SJSA1 (cell line): Measurements from ENCODE around the gene STARD3. TPM values are rescaled to one million over a fixed set of nuclear protein-coding genes. Genes with fewer than 3 reads are reported as not detected.

ENCODE experiments used
- DNase-seq, 2 experiments: peaks; one replicate each; pipeline ENCODE4 v3.0.0-alpha.2; 2015 to 2020; ENCODE audit warnings: low spot score in 2 of 2, low read depth in 1 of 2
- H3K27ac ChIP-seq: fragments of 250-450 bp; sonication (Bioruptor Pico); 2 replicates; pipeline ENCODE4 v1.5.1; 2020; ENCODE audit warnings: mild to moderate bottlenecking, moderate library complexity
- H3K27me3 ChIP-seq: fragments of 250-450 bp; sonication (Bioruptor Pico); replicated peaks from 2 replicates; pipeline ENCODE4 v1.5.1; 2020; ENCODE audit warnings: mild to moderate bottlenecking, moderate library complexity
- H3K36me3 ChIP-seq: fragments of 250-450 bp; sonication (Bioruptor Pico); 2 replicates; pipeline ENCODE4 v1.5.1; 2020; ENCODE audit warnings: mild to moderate bottlenecking
- H3K4me1 ChIP-seq: fragments of 250-450 bp; sonication (Bioruptor Pico); replicated peaks from 2 replicates; pipeline ENCODE4 v1.6.1; 2021; ENCODE audit warnings: mild to moderate bottlenecking
- H3K4me3 ChIP-seq: fragments of 250-450 bp; sonication (Bioruptor Pico); 2 replicates; pipeline ENCODE4 v1.5.1; 2020; ENCODE audit warnings: mild to moderate bottlenecking
- H3K9me3 ChIP-seq: fragments of 250-450 bp; sonication (Bioruptor Pico); replicated peaks from 2 replicates; pipeline ENCODE4 v1.5.1; 2020; ENCODE audit warnings: mild to moderate bottlenecking
- total RNA-seq: library from RNA; depleted of rRNA; stranded (reverse); fragments of >200 nt; shearing (Covaris generic); gene quantifications from 2 replicates; pipeline ENCODE4 v1.2.3, GENCODE V29; 2014

Gene STARD3
- total RNA-seq, 1 experiment from 2014 or later, result 27.8 TPM

- no peak for DNase-seq
- H3K4me1 ChIP-seq, result peaks cover 3% of the 10 kb centered on the region; the same call in 1 of the 2 replicates
- H3K4me3 ChIP-seq, result no peak overlapping the region
- no peaks in the 10 kb centered on the region for H3K36me3 ChIP-seq
- H3K9me3 ChIP-seq, result no peaks in the 10 kb centered on the region
- no peak overlapping the region for H3K27ac ChIP-seq
- peaks cover 77% of the 10 kb centered on the region for H3K27me3 ChIP-seq
Observed at GRCh38 chr17:39608142-39608981, 28.6 kb upstream of the STARD3 start.

GRCh38 chr17:39609416-39610025 is 27.4 kb upstream of the STARD3 start:
- Histone ChIP-seq H3K36me3 (no peaks in the 10 kb centered on the region), H3K9me3 (no peaks in the 10 kb centered on the region), H3K4me1 (peaks cover 3% of the 10 kb centered on the region; the same call in 1 of the 2 replicates), H3K27ac (no peak overlapping the region), H3K4me3 (no peak overlapping the region), H3K27me3 (peaks cover 65% of the 10 kb centered on the region)
- no peak for DNase-seq

DNA sequence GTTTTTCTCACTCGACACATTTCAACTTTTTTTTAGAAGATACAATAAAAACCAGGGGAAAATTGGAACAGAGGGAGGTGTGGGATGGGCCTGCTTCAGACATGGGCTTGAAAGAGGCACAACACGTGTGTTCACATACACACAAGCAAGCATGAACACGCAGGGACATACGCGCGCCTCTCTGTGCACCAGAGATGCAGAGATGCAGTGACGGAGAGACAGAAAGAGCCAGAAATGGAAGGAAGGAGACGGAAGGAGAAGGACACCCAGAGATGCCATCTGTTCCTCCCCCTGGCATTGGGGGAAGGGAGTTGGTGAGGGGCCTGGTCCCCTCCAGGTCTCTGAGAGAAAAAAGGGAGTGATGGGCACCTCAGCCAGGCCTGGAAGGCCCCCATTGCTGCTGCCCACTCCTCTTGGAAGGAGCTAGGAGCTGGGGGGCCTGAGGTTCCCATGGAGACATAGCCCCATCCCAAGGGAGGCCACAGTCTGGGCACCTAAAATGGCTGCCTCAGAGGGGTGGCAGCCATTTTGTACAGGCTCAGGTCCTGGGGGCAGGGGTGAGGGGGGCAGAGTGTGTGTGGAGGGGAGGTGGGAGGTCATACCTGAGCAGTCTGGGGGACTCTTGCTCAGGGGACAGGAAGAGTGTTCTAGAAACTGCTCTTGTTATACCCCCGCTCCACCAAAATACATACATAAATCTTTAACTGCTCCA is 25.4 kb upstream of the STARD3 start:
- no peak overlapping the region for H3K27ac ChIP-seq
- no peaks in the 10 kb centered on the region for H3K36me3 ChIP-seq
- no peaks in the 10 kb centered on the region for H3K9me3 ChIP-seq
- peaks cover 57% of the 10 kb centered on the region for H3K27me3 ChIP-seq
- DNase-seq, result no peak
- no peaks in the 10 kb centered on the region; the same call in 1 of the 2 replicates for H3K4me1 ChIP-seq
- no peak overlapping the region for H3K4me3 ChIP-seq

GRCh38 chr17:39612291-39612894 is 24.6 kb upstream of the STARD3 start:
- no peak overlapping the region for H3K4me3 ChIP-seq
- no peaks in the 10 kb centered on the region for H3K9me3 ChIP-seq
- no peak for DNase-seq
- no peaks in the 10 kb centered on the region for H3K36me3 ChIP-seq
- H3K27me3 ChIP-seq, result peaks cover 57% of the 10 kb centered on the region
- H3K27ac ChIP-seq, result no peak overlapping the region
- H3K4me1 ChIP-seq, result peaks cover 3% of the 10 kb centered on the region

GRCh38 chr17:39612935-39613464 is 23.9 kb upstream of the STARD3 start:
- H3K4me1 ChIP-seq, result peaks cover 6% of the 10 kb centered on the region
- H3K9me3 ChIP-seq, result no peaks in the 10 kb centered on the region
- H3K4me3 ChIP-seq, result no peak overlapping the region
- peaks cover 58% of the 10 kb centered on the region for H3K27me3 ChIP-seq
- no peak overlapping the region for H3K27ac ChIP-seq
- H3K36me3 ChIP-seq, result no peaks in the 10 kb centered on the region
- DNase-seq, result no peak

- Histone ChIP-seq H3K4me1 (peaks cover 10% of the 10 kb centered on the region), H3K36me3 (no peaks in the 10 kb centered on the region), H3K9me3 (no peaks in the 10 kb centered on the region), H3K4me3 (no peak overlapping the region), H3K27ac (no peak overlapping the region), H3K27me3 (peaks cover 52% of the 10 kb centered on the region)
- DNase-seq, result no peak
Observed at GRCh38 chr17:39614545-39615157, 22.3 kb upstream of the STARD3 start.

- Histone ChIP-seq H3K4me1 (peaks cover 10% of the 10 kb centered on the region), H3K9me3 (no peaks in the 10 kb centered on the region), H3K27me3 (peaks cover 48% of the 10 kb centered on the region), H3K4me3 (no peak overlapping the region), H3K27ac (no peak overlapping the region), H3K36me3 (no peaks in the 10 kb centered on the region)
- no peak for DNase-seq
Observed at GRCh38 chr17:39615434-39615833, 21.5 kb upstream of the STARD3 start.

GRCh38 chr17:39617100-39617445 is 19.9 kb upstream of the STARD3 start:
- Histone ChIP-seq H3K4me3 (no peak overlapping the region; the same call in 1 of the 2 replicates), H3K36me3 (no peaks in the 10 kb centered on the region), H3K27me3 (peaks cover 38% of the 10 kb centered on the region), H3K9me3 (no peaks in the 10 kb centered on the region), H3K27ac (no peak overlapping the region), H3K4me1 (peaks cover 11% of the 10 kb centered on the region)
- DNase-seq, result no peak

DNA sequence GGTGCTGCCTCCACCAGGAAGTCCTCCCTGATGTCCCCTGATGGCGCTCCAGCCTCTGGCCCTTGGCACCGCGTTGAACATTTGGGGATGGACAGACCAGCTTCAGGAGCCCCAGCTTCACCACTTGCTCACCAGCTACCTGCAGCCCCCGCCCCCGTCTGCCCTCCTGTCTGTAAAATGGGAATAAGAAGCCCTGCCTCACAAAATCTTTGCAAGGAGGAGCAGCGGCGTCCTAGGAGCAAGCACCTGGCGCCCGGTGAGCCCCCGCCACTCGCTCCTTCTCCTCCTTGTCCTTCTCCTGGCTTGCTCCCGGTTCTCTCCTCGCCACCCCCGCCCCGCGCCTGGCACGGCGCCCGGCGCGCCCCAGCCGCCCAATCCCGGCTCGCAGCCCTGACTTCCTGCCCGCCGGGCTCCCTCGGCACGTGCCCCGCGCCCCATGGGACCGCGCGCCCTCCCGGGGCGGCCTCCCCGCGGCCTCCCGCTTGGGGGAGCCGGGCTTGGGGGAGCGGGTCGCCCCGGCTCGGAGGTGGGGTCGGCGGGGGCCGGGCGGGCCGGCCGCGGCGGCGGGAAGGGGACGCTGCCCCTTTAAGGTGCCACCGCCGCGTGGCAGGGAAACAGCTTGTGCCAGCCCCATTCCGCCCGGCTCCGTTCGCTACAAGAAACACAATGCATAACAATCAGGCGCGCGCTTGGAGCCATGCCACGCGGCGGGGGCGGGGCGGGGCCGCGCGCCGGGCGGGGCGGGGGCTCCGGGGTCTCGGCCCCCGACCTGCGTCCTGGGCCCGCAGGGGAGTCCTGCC is 19.3 kb upstream of the STARD3 start:
- peaks cover 14% of the 10 kb centered on the region for H3K4me1 ChIP-seq
- no peaks in the 10 kb centered on the region for H3K36me3 ChIP-seq
- H3K4me3 ChIP-seq, result peak overlapping the region; percentile 44
- H3K9me3 ChIP-seq, result no peaks in the 10 kb centered on the region
- H3K27ac ChIP-seq, result no peak overlapping the region
- peak in 1 of 2 experiments; percentile 59 for DNase-seq
- H3K27me3 ChIP-seq, result peaks cover 35% of the 10 kb centered on the region

DNA sequence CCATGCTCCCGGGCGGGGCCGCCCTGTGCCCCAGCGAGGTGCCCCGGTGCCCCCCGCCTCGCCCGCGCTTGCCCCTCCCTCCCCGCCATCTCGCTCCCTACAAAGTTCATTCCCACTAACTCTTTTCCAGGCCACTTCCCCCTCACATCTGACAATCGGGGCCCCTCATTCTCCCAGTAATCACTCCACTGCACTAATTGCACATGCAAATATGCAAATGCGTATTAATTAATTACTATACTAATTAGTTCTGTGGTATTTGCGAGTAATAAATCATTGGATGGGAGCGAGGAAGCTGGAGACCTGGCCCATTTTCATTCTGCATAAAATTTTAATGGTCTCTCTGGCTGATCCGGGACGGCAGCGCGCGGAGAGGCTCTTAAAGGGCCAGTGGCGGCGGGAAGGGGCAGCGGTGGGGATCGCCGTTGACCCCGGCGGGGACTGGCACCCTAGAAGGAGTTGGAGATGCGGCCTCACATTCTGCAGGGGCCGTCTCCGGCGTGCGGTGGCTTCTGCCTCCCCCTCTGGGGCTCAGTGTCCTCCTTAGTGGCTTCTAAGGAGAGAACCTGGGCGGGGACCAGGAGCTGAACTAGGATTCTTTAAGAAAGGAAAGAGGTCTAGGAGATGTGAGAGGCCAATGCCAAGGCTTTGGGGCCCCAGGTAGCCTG is 18.6 kb upstream of the STARD3 start:
- no peak overlapping the region for H3K27ac ChIP-seq
- H3K4me3 ChIP-seq, result peak overlapping the region; percentile 44

DNA sequence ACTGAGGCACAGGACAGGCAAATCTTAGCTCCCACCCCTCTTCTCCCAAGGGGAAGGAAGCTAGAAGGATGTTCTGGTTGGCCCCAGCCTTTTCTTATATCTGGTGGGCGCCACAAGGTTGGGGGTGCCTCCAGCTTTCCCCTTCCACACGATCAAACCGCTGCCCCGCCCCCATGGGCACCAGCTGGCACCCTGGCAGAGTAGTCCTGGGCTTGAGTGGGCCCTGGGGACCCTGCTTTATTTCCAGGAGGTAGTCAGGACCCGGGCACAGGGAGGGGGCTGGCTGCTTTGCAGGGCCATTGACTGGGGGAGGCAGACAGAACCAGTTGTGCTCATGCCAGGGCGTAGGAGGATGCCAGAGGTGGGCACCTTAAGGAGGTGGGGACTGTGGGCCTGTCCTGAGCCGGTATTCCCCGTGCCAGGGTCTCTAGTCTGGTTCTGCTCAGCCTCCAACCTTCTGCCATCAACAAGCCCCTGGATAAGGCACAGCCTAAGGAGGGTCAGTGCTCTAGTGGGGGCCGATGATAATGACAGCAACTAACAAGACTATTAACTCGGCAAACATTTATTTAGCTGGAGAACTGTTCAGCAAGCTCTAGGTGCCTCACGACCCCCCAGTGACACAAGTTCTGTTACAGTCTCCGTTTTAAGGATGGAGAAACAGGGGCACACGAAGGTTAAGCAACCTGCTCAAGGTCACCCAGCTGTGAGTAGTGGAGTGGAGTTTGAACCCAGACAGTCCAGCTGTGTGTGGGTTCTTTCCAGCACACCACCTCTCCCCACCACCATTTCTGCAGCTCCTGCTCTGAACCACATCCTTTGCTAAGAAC is 17.8 kb upstream of the STARD3 start:
- Histone ChIP-seq H3K27me3 (peaks cover 32% of the 10 kb centered on the region), H3K36me3 (no peaks in the 10 kb centered on the region), H3K4me1 (peaks cover 19% of the 10 kb centered on the region), H3K27ac (no peak overlapping the region), H3K9me3 (no peaks in the 10 kb centered on the region), H3K4me3 (no peak overlapping the region)
- no peak for DNase-seq

More for the DNA sequence above, 18.6 kb upstream of the STARD3 start:
- Histone ChIP-seq H3K9me3 (no peaks in the 10 kb centered on the region), H3K36me3 (no peaks in the 10 kb centered on the region), H3K4me1 (peaks cover 19% of the 10 kb centered on the region), H3K27me3 (peaks cover 30% of the 10 kb centered on the region)
- DNase-seq, result peak in 1 of 2 experiments; percentile 25

DNA sequence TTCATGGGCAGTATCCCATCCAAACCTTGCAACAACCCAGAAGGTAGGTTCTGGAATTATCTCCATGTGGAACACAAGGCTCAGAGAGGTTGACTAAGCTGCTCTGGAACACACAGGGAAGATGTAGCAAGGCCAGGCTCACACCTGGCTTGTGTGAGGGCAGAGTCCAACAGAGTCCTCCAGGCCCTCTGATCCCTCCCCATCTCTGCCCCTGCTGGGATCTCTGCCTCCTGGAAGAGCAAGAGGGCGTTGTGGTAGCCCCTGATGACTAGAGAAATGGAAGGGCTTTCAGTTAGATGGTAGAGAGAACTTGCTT is 17.2 kb upstream of the STARD3 start:
- H3K27ac ChIP-seq, result no peak overlapping the region
- no peak for DNase-seq
- H3K9me3 ChIP-seq, result no peaks in the 10 kb centered on the region
- H3K4me3 ChIP-seq, result no peak overlapping the region
- H3K4me1 ChIP-seq, result peaks cover 19% of the 10 kb centered on the region
- no peaks in the 10 kb centered on the region for H3K36me3 ChIP-seq
- peaks cover 32% of the 10 kb centered on the region for H3K27me3 ChIP-seq
